Colonic mucosa (tissue), 4 donors: ENCODE measurements around the gene CMSS1. TPM values are rescaled to one million over a fixed set of nuclear protein-coding genes. Genes with fewer than 3 reads are reported as not detected.

Experiments used
- DNase-seq: peaks from one replicate; pipeline ENCODE4 v3.0.0-alpha.2; 2020
- H3K27ac ChIP-seq: fragments of 200-600 bp; one replicate; pipeline ENCODE4 v1.8.0; 2021
- H3K27me3 ChIP-seq: fragments of 200-600 bp; one replicate; pipeline ENCODE4 v1.8.0; 2021
- H3K36me3 ChIP-seq: fragments of 200-600 bp; one replicate; pipeline ENCODE4 v1.8.0; 2021
- H3K4me1 ChIP-seq: fragments of 200-600 bp; one replicate; pipeline ENCODE4 v1.8.0; 2021; ENCODE audit warnings: mild to moderate bottlenecking
- H3K4me3 ChIP-seq: fragments of 200-600 bp; one replicate; pipeline ENCODE4 v1.8.0; 2021
- H3K9ac ChIP-seq, 2 donors: one replicate each; pipeline ENCODE4 v1.7.0; 2013; ENCODE audit warnings: control low read depth in 2 of 2, low read depth in 2 of 2, low read length in 2 of 2
- H3K9me3 ChIP-seq: fragments of 200-600 bp; one replicate; pipeline ENCODE4 v1.8.0; 2021
- intact Hi-C: fragments of 100-400 bp; cut with DNase I; formaldehyde crosslinking; loops from one replicate; pipeline ENCODE4 v1.14.1; 2022
- total RNA-seq, 2 donors: library from RNA; stranded (reverse); fragmentation: NEBNext Ultra II Directional in 1 of 2; extraction: Animal tissue kit (Norgen Biotek cat#: 25700) in 1 of 2; gene quantifications; one replicate each; pipeline ENCODE4 v1.2.1, GENCODE V29; 2021
- TF ChIP-seq, protein P1 (sequence below): fragments of 200-600 bp; IDR thresholded peaks from one replicate; pipeline ENCODE4 v1.8.0; 2022; ENCODE audit warnings: antibody characterized with exemption, mild to moderate bottlenecking
- donor health status: healthy.
- donor health status: DM: no; HTN: no; CAD: no.
- donor health status: DM: no; HTN: no; CAD: no.

CMSS1 gene
- total RNA-seq, 2 donors from 2014 or later = 10.7 to 24.7 TPM

DNA sequence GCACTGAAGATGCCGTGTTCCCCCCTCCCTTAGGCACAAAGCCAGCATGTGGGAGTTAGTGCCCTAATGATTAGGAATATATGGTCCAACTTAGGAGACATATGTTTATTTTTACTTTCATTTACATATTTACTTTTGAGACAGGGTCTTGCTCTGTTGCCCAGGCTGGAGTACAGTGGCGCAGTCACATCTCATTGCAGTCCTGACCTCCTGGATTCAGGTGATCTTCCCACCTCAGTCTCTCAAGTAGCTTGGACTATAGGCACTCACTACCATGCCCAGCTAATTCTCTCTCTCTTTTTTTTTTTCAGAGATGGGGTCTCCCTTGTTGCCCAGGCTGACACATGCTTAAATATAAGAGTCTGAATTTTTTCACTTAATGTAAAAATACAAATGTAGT lies 391.5 kb downstream of the CMSS1 start:
- intact Hi-C loops = no loop called here
- no peaks in the 10 kb centered on the region for H3K27me3 ChIP-seq
- H3K4me3 ChIP-seq = no peak overlapping the region
- no peaks in the 10 kb centered on the region for H3K9me3 ChIP-seq
- TF ChIP-seq, protein P1, sequence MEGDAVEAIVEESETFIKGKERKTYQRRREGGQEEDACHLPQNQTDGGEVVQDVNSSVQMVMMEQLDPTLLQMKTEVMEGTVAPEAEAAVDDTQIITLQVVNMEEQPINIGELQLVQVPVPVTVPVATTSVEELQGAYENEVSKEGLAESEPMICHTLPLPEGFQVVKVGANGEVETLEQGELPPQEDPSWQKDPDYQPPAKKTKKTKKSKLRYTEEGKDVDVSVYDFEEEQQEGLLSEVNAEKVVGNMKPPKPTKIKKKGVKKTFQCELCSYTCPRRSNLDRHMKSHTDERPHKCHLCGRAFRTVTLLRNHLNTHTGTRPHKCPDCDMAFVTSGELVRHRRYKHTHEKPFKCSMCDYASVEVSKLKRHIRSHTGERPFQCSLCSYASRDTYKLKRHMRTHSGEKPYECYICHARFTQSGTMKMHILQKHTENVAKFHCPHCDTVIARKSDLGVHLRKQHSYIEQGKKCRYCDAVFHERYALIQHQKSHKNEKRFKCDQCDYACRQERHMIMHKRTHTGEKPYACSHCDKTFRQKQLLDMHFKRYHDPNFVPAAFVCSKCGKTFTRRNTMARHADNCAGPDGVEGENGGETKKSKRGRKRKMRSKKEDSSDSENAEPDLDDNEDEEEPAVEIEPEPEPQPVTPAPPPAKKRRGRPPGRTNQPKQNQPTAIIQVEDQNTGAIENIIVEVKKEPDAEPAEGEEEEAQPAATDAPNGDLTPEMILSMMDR = no peak
- H3K27ac ChIP-seq = no peak overlapping the region
- no peak for DNase-seq
- no peak overlapping the region for H3K9ac ChIP-seq
- H3K4me1 ChIP-seq = no peaks in the 10 kb centered on the region
- no peaks in the 10 kb centered on the region for H3K36me3 ChIP-seq

DNA sequence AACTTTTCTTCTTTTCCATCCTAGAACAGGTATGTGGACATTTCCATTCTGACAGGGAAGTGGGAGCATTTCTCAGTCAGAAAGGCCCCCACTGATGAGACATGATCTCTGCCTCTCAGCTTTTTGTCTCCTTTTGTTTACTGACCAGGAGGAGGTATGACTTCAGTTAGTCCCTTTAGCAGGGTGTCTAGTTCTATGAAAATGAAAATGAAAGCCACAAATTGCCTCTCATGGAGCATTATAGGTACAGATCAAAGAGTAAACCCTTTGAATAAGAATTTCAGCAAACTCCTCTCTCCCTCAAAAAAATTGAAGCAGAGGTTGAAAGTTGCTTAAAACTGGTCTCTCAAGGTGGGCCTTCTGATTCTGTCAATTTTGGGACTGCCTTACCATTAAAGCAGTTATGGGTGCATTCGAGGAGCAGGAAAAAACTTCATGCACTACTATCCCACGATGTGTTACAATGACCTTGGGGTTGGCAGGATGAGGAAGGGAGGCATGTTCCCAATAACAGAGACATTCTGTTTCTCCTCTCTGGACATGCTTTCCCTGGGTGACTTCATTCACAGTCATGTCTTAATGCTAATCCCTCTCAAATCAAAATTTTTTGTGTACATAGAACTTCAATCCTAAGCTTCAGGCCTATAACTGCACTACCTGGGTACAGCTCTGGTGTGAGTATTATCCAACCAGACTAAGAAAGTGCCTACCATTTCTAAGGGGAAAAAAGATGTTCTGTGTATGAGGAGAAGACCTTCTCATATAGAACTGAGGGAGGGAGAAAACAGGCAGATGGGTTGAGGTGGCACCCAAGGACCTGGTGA lies 392.5 kb downstream of the CMSS1 start:
- H3K4me1 ChIP-seq = no peaks in the 10 kb centered on the region
- no peak overlapping the region for H3K4me3 ChIP-seq
- no peaks in the 10 kb centered on the region for H3K9me3 ChIP-seq
- peak overlapping the region; percentile 56 for H3K27ac ChIP-seq
- DNase-seq = no peak
- no peaks in the 10 kb centered on the region for H3K36me3 ChIP-seq
- peak overlapping the region in 1 of 2 donors; percentile 29 for H3K9ac ChIP-seq
- H3K27me3 ChIP-seq = no peaks in the 10 kb centered on the region
- intact Hi-C loops = no loop called here
- TF ChIP-seq, protein P1 = no peak

DNA sequence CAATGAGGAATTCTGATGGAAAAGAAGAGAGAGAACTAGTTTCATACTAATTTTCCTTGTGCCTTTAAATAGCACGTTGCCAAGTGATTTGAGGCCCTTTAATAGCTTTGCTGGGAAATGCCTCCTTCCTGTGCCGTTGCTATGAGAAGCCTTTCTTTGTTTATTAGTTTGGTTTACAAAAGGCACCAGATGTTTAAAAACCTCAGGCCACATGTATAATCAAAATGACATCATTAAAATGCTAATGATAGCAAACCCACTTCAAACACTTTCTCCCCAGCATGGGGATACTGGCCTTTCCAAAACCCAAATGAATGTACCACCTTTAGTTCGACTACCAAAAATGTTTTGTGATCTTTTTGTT lies 393.1 kb downstream of the CMSS1 start:
- Histone ChIP-seq H3K27me3 (no peaks in the 10 kb centered on the region), H3K9me3 (no peaks in the 10 kb centered on the region), H3K9ac (no peak overlapping the region), H3K4me3 (no peak overlapping the region), H3K36me3 (no peaks in the 10 kb centered on the region), H3K4me1 (no peaks in the 10 kb centered on the region), H3K27ac (peak overlapping the region; percentile 56)
- no peak for DNase-seq
- TF ChIP-seq, protein P1 = no peak
- intact Hi-C loops = no loop called here

DNA sequence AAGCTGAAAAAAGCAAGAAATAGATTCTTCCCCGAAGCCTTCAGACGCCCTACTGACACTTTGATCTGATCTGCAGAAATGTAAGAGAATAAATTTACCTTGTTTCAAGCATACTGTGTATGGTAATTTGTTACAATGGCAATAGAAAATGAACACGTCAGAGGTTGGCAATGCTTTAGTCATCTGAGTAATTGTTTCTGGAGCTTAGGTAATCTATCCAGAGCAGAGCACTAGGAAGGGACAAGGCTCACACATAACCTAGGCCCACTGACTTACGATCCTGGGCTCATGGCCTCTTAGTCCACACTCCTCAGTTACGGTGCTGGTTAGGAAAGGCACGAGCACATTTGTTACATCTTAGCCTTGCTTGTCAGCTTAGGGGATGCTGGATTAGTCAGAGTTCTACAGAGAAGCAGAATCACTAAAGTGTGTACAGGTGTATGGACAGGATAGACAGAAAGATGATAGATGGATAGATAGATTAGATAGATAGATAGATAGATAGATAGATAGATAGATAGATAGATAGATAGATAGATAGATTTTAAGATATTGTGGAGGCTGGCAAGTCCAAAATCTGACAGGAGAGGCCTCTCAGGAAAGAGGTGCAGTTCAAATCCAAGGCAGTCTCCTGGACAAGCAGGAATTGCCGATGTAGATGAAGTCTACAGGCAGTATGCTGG lies 396.4 kb downstream of the CMSS1 start:
- TF ChIP-seq, protein P1 = no peak
- H3K4me1 ChIP-seq = no peaks in the 10 kb centered on the region
- intact Hi-C loops = no loop called here
- H3K27ac ChIP-seq = no peak overlapping the region
- no peak overlapping the region for H3K9ac ChIP-seq
- no peaks in the 10 kb centered on the region for H3K9me3 ChIP-seq
- no peak for DNase-seq
- H3K27me3 ChIP-seq = no peaks in the 10 kb centered on the region
- H3K36me3 ChIP-seq = no peaks in the 10 kb centered on the region
- H3K4me3 ChIP-seq = no peak overlapping the region

DNA sequence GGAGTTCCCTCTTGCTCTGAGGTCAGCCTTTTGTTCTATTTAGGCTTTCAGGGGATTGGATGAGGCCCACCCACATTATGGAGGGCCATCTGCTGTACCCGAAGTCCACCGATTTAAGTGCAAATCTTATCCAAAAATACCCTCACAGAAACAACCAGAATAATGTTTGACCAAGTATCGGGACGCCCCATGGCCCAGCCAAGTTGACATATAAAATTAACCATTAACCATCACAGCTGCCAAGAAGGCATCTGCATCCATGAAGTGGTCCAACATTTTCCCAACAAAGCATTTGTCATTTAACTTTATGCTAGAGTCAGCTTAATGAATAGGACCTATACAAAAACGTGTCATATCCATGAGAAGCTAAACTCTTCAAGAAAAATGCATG lies 396.9 kb downstream of the CMSS1 start:
- TF ChIP-seq, protein P1 = no peak
- Histone ChIP-seq H3K4me1 (no peaks in the 10 kb centered on the region), H3K27ac (no peak overlapping the region), H3K9me3 (no peaks in the 10 kb centered on the region), H3K36me3 (no peaks in the 10 kb centered on the region), H3K4me3 (no peak overlapping the region), H3K9ac (no peak overlapping the region), H3K27me3 (no peaks in the 10 kb centered on the region)
- intact Hi-C loops = no loop called here
- no peak for DNase-seq
